ENCODE results near the gene NTRK2.
A peak's percentile ranks its signal among the peaks of the same experiment; 100 is the strongest.

DNA sequence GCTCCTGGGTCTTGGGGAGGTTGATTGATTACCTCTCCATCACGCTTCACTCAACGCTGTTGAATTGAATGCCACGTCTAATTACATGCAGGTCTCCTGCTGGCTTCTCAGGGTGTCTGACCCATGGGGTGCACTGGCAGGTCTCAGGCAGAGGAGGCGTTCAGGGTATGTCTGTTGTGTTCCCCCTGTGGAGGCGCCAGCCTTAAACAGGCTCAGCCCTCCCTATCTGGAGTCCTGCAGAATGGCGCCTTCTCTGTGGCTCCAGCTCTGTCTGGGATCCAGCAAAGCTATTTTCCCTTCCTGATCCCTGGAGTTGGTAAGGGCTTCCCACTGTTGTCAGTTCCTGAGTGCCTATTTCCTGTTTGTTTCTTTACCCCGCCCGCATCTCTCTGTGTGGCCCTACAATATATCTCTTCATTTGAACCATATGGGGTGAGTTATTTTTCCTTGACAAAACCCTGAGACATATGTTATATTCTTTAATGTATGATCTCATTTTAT is 150.0 kb downstream of the NTRK2 start:
- TF ChIP-seq, protein P1, sequence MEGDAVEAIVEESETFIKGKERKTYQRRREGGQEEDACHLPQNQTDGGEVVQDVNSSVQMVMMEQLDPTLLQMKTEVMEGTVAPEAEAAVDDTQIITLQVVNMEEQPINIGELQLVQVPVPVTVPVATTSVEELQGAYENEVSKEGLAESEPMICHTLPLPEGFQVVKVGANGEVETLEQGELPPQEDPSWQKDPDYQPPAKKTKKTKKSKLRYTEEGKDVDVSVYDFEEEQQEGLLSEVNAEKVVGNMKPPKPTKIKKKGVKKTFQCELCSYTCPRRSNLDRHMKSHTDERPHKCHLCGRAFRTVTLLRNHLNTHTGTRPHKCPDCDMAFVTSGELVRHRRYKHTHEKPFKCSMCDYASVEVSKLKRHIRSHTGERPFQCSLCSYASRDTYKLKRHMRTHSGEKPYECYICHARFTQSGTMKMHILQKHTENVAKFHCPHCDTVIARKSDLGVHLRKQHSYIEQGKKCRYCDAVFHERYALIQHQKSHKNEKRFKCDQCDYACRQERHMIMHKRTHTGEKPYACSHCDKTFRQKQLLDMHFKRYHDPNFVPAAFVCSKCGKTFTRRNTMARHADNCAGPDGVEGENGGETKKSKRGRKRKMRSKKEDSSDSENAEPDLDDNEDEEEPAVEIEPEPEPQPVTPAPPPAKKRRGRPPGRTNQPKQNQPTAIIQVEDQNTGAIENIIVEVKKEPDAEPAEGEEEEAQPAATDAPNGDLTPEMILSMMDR (IDR thresholded peaks at IDR 0.05): peak; percentile 28
- TF ChIP-seq EZH2 (IDR thresholded peaks at IDR 0.05) (no peak), EZH2phosphoT487 (IDR thresholded peaks at IDR 0.05) (no peak)

Measured in neural progenitor cell (in vitro differentiated cells).